IPS DF 19.7 (cell line): ENCODE results near the gene MARK4.

Experiments used
- DNase-seq: peaks from one replicate; pipeline ENCODE4 v3.0.0-alpha.2; 2013; ENCODE audit warnings: low read depth, low spot score

MARK4 gene

DNA sequence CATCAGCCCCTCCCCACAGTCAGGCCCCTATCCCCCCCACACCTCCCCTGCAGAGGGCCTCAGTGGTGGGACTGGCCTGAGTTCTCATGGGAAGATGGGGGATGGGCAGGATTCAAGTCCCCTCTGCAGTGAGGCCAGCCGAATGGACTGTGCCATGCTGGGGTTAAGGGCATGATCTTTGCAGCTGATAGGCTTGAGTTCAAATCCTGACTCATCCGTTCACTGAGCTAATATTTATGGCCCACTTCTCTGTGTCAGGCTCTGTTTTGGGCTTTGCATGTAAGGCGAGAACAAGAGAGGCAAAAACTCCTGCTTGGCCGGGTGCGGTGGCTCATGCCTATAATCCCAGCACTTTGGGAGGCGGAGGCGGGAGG, 20.7 kb downstream of the MARK4 start:
- DNase-seq, result no peak

DNA sequence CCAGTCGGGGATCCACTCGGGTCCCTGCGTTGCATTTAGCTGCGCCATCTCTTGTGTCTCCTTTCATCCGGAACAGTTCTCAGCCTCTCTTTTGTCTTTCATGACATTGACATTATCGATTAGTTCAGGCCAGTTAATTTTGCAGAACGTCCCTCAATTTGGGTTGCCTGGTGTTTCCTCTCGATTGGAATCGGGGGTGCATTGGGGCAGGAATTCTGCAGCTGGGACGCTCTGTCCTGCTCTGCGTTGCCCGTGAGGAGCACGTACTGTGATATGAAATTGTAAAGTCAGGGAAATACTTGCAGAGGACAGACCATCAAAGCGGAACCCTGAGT, 22.4 kb downstream of the MARK4 start:
- no peak for DNase-seq

DNA sequence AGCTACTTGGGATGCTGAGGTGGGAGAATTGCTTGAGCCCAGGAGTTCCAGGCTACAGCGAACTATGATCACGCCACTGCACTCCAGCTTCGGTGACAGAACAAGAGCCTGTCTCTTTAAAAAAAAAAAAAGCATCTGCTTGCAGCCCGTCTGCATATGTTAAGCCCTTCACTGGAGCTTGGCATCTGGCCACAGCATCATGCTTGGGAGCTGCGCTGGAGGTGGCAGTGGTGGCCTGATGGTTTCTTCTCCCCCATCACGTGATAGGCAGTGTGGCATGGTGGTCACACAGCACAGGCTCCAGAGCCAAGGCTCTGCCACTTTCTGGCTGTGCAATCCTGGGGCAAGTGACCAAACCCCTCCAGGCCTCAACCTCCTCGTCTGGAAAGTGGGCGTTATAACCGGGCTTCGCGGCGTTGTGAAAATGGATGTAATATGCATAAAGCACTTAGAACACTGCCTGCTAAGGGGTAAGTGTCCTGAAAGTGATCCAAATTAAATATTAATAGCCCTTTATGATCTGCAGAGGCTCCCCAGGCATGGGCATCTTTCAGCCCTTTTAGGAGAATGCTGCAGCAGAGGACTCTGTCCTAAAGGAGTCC, 24.4 kb downstream of the MARK4 start:
- DNase-seq, result no peak

DNA sequence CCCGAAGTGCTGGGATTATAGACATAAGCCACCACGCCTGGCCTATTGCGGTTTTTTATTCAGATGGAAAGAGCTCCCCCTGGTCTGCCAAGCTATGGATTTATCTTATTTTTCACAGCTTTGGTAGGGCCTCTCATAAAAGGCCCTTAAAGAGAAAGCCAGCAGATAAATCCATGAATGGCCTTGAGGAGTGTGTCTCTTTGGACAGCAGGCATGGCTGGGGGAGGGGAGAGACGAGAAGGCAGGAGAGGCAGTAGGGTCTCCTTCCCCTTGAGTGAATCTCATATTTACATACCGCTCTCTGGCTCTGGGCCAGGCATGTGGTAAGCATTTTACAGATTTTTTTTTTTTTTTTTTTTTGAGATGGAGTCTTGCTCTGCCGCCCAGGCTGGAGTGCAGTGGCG, 25.2 kb downstream of the MARK4 start:
- DNase-seq, result no peak

DNA sequence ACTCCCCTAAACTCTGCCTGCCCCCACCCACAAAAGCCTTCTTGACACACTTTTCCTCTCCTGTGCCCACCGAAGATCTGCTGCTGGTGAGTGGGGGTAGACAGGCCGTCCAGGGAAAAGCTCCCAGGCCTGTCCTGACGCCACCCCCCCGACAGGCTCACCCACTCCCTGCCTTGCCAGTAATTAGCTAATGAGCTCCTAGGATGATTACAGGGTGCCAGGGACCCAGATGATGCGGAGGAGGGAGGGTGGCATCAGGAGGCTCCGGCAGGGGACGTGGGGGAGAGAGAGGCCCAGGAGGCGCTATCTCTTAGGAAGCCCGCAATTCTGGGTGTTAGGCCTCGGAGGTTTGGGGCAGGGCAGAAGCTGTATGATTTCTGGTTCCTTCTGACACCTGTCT, 27.0 kb downstream of the MARK4 start:
- DNase-seq, result no peak

DNA sequence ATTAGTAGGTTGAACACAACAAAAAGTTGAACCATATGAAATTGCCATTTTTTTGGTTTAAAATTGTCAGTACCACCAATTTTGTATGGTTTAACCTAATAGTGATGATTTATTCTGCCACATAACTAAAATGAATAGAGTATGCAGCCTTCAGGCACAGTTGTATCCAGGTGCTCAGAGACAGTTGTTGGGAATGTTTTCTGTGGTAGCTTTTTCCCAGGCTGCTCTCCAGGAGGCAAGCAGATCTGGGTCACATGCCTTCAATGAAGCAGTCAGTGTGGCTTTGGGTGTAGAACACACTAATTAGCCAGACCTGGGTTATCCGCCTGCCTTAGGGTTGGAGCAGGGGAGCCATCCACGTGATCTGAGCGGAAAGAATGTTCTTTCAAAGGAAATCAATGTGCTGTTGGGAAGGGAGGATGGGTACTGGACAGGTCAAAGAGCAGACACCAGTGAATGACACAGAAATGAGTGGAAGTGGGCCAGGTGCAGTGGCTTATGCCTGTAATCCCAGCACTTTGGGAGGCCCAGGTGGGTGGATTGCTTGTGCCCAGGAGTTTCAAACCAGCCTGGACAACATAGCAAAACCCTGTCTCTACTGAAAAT, 28.6 kb downstream of the MARK4 start:
- no peak for DNase-seq

DNA sequence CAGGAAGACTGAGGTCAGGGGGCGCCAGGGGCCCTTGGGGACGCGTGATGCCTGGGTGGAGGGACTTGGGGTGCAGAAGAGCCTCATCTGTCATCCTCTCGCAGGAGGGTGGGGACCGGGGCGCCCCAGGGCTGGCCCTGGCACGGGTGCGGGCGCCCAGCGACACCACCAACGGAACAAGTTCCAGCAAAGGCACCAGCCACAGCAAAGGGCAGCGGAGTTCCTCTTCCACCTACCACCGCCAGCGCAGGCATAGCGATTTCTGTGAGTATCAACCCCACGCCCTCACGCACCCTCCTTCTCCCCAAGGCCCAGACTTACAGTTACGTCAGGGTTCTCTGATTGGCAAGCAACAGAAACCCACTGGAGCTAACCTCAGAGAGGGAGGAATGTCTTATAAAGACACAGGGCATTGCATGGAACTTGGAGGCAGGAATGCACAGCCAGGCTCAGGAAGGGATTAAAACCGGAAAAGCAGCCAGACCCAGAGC, 29.4 kb downstream of the MARK4 start:
- no peak for DNase-seq

DNA sequence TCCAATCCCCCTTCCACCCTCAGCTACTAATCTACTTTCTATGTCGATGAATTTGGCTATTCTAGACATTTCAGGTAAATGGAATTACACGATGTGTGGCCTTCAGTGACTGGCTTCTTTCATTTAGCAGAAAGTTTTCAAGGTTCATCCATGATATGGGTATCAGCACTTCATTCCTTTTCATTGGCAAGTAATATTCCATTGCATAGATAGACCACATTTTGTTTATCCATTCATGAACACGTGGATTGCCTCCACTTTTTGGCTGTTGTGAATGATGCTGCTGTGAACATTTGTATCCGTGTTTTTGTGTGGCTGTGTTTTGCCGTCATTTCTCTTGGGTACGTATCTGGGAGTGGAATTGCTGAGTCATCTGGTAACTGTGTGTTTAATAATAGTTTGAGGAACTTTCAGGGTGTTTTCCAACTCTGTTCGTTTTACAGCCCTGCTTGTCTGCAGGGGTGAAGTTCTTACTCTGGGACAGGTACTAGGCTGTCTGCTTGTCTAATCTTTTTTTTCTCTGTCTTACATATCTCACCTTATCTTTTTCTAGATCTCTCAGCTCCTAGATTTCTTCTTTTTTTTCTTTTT, 32.5 kb downstream of the MARK4 start:
- DNase-seq, result no peak

DNA sequence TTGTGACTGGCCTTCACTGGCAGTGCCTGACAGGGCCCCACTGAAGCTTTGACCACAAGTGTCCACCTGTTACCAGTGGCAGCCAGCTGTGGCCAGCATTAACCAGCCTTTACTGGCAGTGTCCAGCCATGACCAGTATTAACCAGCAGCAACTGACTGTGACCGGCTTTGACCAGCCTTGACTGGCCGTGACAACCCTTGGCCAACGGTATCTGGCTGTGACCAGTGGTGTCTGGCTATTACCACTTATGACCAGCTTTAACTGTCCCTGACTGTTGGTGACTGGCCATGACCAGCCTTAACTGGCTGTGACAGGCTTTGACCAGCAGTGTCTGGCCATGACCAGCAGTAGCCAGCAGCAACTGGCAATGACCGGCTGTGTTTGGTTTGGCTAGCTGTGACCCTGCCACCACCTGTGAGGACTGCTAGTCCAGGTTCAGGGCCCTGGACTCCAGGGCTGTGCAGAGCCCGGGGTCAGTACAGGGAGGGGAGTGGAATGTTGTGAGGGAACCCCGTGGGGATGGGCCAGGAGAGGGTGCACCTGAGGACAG, 39.4 kb downstream of the MARK4 start:
- DNase-seq, result no peak

DNA sequence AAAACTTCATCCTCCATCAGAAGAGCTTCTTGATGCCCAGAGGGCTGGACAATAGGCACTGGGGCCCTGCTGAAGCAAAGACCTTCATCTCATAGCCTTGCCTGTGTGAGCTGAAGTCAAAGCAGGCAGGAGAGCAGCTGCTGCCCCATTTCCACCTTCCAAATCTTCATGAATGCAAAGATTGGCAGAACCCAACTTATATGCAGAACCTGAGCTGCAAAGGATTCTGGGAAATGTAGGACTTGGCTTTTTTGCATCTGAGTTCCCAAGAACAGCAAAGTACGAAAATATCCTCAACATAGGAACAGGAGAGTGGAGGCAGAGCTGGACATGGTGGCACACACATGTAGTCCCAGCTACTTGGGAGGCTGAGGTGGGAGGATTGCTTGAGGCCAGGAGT, 40.8 kb downstream of the MARK4 start:
- DNase-seq, result no peak

DNA sequence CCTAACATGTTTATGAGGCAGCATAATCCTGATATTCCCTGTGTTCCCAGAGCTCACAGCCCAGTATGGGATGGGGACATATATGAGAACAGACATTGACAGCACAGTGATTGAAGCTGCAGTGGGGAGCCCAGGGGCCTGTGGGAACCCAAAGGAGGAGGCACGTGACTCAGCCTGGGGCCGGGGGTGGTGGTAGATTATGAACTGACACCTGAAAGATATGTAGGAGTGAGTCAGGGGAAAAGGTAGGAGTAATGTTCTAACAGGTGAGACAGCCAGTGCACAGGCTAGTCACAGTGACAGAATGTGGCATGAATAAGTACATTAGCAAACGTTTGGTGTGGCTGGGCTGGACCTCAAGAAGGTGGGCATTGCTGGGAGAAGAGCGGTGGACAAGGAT, 42.6 kb downstream of the MARK4 start:
- no peak for DNase-seq

DNA sequence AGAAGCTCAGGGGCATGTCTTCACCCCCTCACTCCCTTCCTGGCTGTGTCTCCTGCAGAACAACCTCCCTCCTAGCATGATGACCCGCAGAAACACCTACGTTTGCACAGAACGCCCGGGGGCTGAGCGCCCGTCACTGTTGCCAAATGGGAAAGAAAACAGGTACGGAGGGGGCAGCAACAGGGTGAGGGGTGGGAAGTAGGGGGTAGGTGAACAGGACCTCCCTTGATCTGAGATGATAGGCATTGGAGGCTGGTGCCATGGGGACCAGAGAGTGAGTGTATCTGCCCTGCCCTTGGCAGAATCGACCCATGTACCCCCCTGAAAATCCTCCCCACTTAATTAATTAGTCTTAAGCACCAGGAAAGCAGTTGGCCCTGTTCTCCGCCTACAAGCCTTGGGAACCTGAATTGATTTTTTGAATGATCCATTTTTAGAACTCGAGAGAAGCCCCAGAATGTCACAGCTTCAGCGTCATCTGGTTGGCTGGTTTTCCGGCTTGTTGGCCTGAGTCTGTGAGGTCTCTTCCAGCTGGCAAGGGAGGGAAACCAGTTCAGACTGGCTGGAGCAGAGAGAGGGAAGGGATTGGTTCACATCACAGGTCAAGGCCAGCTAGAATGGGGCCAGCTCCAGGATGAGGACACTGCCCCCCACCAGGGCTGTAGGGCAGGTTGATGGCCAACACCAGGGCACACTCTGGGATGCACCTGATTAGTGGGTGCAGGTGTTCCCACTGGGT, 43.4 kb downstream of the MARK4 start:
- DNase-seq, result no peak

DNA sequence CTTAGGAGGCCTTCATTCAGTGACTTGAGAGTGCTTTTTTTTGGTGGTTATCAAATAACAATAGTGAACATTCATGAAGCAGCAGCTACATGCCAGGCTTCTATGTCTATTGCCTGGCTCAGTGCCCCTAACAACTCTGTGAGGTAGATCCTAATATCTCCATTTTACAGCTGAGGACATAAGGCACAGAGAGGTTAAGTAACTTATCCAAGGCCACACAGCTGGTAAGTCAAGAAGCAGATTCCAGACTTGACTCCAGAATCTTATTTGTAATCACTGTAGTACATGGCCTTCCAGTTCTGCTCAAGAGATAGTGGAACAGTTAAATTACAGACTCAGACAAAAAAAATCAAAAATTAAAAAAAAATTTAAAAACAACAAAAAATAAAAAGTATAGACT, 44.8 kb downstream of the MARK4 start:
- DNase-seq, result no peak

DNA sequence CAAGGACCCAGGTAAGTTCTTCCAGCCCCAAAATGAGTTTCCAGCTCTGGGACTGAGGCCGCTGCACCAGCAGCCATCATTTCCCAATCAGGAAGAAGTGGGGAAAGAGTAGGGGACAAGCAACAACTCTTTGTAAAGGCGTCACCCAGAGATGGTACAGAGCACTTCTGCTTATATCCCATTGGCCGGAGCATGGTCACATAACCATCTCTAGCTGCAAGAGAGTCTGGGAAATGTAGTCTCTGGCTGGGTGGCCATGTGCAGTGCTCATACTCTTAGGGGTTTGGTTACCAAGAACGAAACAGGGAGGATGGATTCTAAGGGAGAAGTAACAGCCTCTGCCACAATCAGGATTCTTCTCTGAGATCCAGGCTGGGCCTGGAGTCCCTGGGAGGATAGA, 45.3 kb downstream of the MARK4 start:
- DNase-seq, result no peak

DNA sequence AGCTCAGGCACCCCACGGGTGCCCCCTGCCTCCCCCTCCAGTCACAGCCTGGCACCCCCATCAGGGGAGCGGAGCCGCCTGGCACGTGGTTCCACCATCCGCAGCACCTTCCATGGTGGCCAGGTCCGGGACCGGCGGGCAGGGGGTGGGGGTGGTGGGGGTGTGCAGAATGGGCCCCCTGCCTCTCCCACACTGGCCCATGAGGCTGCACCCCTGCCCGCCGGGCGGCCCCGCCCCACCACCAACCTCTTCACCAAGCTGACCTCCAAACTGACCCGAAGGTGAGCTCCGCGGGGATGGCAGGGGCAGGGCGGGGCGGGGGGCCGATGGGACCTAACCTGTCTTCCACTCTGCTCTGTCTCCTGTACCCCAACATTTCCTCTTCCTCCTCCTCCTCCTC, 46.6 kb downstream of the MARK4 start:
- no peak for DNase-seq

DNA sequence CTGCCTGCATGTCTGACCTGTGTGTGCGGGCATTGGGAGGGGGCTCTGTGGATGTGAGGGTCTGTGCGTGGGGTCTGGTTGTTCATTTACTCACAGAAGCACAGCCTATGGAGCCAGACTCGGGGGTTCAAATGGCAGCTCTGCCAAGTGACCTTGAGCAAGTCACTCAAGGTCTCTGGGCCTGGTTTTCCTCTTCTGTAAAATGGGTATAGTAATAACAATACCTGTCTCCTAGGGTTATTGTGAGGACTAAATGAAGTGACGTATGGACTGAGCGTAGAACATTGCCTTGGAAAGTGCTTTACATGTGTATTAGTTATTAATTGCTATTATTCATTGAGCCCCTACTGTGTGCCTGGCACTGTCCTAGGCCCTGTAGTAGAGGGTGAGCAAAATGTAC, 47.2 kb downstream of the MARK4 start:
- DNase-seq, result no peak

DNA sequence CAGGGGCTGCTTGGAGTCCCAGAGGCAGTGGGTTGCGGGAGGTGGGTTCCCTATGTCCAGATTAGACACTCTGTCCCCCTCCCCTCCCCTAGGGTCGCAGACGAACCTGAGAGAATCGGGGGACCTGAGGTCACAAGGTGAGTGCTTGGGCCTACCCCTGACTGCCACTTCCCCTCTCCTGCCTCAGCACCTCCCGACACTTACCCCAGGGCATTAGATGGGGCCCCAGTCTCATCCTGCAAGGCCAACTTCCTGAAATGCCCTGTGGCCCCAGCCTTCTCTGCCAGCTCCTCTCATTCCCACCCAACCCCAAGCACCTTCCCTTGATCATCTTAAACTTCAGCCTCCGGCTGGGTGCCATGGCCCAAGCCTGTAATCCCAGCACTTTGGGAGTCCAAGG, 48.6 kb downstream of the MARK4 start:
- no peak for DNase-seq

DNA sequence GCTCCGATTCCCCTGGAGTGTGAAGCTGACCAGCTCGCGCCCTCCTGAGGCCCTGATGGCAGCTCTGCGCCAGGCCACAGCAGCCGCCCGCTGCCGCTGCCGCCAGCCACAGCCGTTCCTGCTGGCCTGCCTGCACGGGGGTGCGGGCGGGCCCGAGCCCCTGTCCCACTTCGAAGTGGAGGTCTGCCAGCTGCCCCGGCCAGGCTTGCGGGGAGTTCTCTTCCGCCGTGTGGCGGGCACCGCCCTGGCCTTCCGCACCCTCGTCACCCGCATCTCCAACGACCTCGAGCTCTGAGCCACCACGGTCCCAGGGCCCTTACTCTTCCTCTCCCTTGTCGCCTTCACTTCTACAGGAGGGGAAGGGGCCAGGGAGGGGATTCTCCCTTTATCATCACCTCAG, 51.3 kb downstream of the MARK4 start:
- DNase-seq, result no peak

DNA sequence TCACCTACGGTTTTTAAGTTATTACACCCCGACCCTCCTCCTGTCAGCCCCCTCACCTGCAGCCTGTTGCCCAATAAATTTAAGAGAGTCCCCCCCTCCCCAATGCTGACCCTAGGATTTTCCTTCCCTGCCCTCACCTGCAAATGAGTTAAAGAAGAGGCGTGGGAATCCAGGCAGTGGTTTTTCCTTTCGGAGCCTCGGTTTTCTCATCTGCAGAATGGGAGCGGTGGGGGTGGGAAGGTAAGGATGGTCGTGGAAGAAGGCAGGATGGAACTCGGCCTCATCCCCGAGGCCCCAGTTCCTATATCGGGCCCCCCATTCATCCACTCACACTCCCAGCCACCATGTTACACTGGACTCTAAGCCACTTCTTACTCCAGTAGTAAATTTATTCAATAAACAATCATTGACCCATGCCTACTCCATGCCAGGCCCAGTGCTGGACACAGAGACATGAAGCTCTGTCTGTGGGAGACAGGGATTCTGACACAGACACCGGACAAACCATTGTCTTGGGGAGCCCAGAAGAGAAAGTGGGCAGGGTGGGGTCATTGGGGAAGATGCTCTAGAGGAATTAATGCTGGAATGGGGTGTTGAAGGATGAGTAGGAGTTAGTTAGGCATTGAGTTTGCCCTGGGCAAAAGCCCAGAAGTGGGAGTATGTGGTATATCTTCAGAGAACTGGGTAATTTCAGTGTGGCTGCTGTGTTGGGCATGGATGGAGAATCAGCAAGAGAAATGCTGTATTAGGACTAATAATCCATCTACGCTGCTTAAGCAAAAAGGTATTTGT, 52.4 kb downstream of the MARK4 start:
- DNase-seq, result no peak

DNA sequence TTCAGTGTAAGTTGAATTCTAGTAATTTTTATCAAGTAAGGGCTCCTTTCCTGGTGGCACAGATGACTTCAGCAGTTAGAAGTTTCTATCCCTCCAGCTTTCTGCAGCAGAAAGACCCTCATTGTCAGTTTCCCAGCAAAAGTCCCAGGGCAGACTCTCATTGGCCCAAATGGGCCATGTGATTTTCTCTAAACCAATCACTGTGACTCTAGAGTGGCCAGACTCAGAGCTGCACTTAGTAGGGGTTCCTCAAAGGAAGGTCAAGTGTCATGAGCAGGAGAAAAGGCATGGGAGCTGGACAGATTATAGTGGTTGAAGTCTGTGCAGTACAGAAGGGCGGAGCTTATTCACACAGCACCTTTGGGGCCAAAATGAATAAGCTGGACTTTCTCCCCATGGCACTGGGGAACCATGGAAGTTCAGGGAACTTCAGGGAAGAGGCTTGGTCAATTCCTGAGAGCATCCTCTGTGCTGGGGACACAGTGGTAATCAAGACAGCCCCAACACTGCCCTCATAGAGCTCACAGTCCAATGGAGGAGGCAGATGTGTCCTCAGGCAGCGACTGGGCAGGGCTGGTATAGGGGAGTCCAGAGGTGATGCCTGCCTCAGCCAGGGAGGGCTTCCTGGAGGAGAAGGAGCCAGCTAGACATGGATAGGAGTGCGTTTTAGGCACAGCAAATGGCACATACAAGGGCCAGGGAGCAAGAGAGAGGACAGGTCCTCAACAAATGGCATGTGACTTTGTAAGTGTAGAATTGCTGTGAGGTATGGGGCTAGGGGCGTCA, 53.3 kb downstream of the MARK4 start:
- DNase-seq, result no peak

DNA sequence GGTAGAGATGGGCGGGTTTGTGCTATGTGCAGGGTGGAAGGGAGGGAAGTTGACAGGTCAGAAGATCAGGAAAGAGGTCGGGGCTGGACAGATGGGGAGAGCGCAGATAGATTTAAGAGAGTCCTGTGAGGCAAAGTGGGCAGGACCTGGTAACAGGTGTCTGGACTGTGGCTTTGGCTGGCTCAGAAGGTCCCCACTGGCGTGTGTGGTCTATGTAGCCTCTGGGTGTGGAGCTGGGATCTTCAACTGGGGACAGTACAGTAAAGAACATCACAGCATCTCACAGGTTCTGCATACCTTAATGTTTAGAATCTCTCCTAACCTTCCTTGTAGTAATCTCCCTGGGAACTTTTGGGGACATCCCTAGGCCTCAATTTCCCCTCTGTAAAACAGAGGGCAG, 53.9 kb downstream of the MARK4 start:
- DNase-seq, result no peak
